Body of pancreas (tissue), 4 donors: ENCODE measurements around the gene PPP6R3. TPM values are rescaled to one million over a fixed set of nuclear protein-coding genes. Genes with fewer than 3 reads are reported as not detected.

ENCODE experiments used
- ATAC-seq: fragments of 150-250 bp; one replicate; pipeline ENCODE4 v1.9.1; 2016
- DNase-seq, 4 donors: peaks; one replicate each; pipeline ENCODE4 v3.0.0-alpha.2; 2019
- H3K27ac ChIP-seq, 4 donors: fragments of 200-600 bp; sonication (generic); 1 replicate in 3 of 4; 2 replicates in 1 of 4; pipeline versions ENCODE4 v1.5.1 to v1.6.1; 2016 to 2019; ENCODE audit warnings: mild to moderate bottlenecking in 1 of 4, mixed read lengths in 1 of 4, moderate library complexity in 1 of 4
- H3K27me3 ChIP-seq, 2 donors: fragments of 200-600 bp; sonication (generic); one replicate each; pipeline ENCODE4 v1.6.0; 2016; ENCODE audit warnings: mild to moderate bottlenecking in 1 of 2
- H3K36me3 ChIP-seq, 2 donors: fragments of 200-600 bp; sonication (generic); replicated peaks in 1 of 2; 2 replicates each; pipeline ENCODE4 v1.5.1; 2016; ENCODE audit warnings: low read depth in 2 of 2; ENCODE audit not compliant: insufficient read depth in 1 of 2
- H3K4me1 ChIP-seq: fragments of 200-600 bp; sonication (generic); one replicate; pipeline ENCODE4 v1.6.0; 2016
- H3K4me3 ChIP-seq, 2 donors: fragments of 200-600 bp; sonication (generic); 1 replicate in 1 of 2; 2 replicates in 1 of 2; pipeline ENCODE4 v1.5.1; 2016 to 2019
- H3K9me3 ChIP-seq, 3 donors: fragments of 200-600 bp; sonication (generic); 1 replicate in 2 of 3; 2 replicates in 1 of 3; pipeline ENCODE4 v1.5.1; 2016
- POLR2A ChIP-seq, 3 donors: fragments of 450-650 bp; IDR thresholded peaks; one replicate each; pipeline ENCODE4 v1.6.1; 2016; ENCODE audit warnings: antibody characterized with exemption in 3 of 3, mild to moderate bottlenecking in 2 of 3
- WGBS, 2 donors: methylation state at CpG; one replicate each; pipeline ENCODE4 v1.1.5; 2017; 5-methylcytosine and 5-hydroxymethylcytosine counted together
- intact Hi-C: fragments of 100-400 bp; cut with DNase I; formaldehyde crosslinking; loops from one replicate; pipeline ENCODE4 v1.15.1; 2023
- total RNA-seq, 2 donors: library from RNA; depleted of rRNA; stranded (reverse); fragments of >200 nt; gene quantifications; one replicate each; pipeline ENCODE4 v1.1.0, GENCODE V29; 2016
- TF ChIP-seq, protein P1 (sequence below), 7 experiments: fragments of 450-650 bp in 4 of 7; fragments of 200-600 bp in 3 of 7; sonication (generic) in 3 of 7; IDR thresholded peaks; one replicate each; pipeline ENCODE4 v1.5.1; 2016 to 2019; ENCODE audit warnings: antibody characterized with exemption in 7 of 7

PPP6R3 gene
- total RNA-seq, 2 donors from 2014 or later: 92.9 to 94.9 TPM

GRCh38 chr11:68423481-68423880 is 37.1 kb upstream of the PPP6R3 start:
- Histone ChIP-seq H3K27me3 (no peaks in the 10 kb centered on the region), H3K9me3 (no peaks in the 10 kb centered on the region), H3K4me3 (no peak overlapping the region), H3K36me3 (peaks cover 0 to 11% of the 10 kb centered on the region in 2 donors), H3K27ac (no peak overlapping the region), H3K4me1 (no peaks in the 10 kb centered on the region)
- 95% methylated on average over 18 to 21 of the region's 21 CpGs for WGBS, 2 donors
- DNase-seq (no peak), ATAC-seq (no peak)
- TF ChIP-seq POLR2A (IDR thresholded peaks at IDR 0.05): no peak
- TF ChIP-seq, protein P1, sequence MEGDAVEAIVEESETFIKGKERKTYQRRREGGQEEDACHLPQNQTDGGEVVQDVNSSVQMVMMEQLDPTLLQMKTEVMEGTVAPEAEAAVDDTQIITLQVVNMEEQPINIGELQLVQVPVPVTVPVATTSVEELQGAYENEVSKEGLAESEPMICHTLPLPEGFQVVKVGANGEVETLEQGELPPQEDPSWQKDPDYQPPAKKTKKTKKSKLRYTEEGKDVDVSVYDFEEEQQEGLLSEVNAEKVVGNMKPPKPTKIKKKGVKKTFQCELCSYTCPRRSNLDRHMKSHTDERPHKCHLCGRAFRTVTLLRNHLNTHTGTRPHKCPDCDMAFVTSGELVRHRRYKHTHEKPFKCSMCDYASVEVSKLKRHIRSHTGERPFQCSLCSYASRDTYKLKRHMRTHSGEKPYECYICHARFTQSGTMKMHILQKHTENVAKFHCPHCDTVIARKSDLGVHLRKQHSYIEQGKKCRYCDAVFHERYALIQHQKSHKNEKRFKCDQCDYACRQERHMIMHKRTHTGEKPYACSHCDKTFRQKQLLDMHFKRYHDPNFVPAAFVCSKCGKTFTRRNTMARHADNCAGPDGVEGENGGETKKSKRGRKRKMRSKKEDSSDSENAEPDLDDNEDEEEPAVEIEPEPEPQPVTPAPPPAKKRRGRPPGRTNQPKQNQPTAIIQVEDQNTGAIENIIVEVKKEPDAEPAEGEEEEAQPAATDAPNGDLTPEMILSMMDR (IDR thresholded peaks at IDR 0.05): no peak
- intact Hi-C loops: no loop called here

DNA sequence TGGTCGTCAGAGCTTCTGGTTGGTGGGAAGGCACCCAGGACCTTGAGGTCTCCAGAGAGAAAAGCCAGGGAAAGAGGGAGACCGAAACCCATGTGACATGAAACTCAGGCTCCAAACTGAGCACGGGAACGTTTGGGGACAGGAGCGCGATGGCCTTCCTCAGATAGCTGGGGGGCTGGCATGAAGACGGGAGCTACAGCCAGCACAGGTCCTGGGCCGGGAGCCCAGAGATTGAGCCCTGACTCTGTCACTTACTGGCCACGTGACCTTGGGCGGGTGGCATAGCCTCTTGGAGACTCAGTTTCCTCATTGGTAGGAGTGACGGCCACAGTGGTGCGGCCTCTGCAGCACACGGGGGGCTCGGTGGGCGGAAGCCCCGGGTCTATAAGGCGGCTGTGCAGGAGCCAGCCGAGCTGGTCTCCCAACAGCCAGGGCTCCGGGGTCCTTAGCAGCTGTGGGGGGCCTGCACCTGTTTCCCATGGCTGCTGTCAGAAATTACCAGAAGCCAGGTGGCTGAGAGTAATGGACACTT is 36.4 kb upstream of the PPP6R3 start:
- H3K27ac ChIP-seq: no peak overlapping the region
- peaks cover 0 to 2% (median 0%) of the 10 kb centered on the region in 3 donors for H3K9me3 ChIP-seq
- ATAC-seq (no peak), DNase-seq (no peak)
- no peaks in the 10 kb centered on the region for H3K4me1 ChIP-seq
- TF ChIP-seq, protein P1 (IDR thresholded peaks at IDR 0.05): no peak
- TF ChIP-seq POLR2A (IDR thresholded peaks at IDR 0.05): no peak
- peaks cover 0 to 11% of the 10 kb centered on the region in 2 donors for H3K36me3 ChIP-seq
- no peaks in the 10 kb centered on the region for H3K27me3 ChIP-seq
- H3K4me3 ChIP-seq: no peak overlapping the region
- WGBS, 2 donors: 92 to 96% methylated on average over 9 to 19 of the region's 19 CpGs
- intact Hi-C loops: no loop called here

- no peak overlapping the region for H3K27ac ChIP-seq
- no peaks in the 10 kb centered on the region for H3K27me3 ChIP-seq
- intact Hi-C loops: no loop called here
- no peaks in the 10 kb centered on the region for H3K4me1 ChIP-seq
- ATAC-seq (no peak), DNase-seq (no peak)
- TF ChIP-seq, protein P1 (IDR thresholded peaks at IDR 0.05): no peak
- TF ChIP-seq POLR2A (IDR thresholded peaks at IDR 0.05): no peak
- WGBS, 2 donors: 94% methylated on average over 40 of the region's 40 CpGs; no CpG with 5 or more reads in 1 of the 2 donors
- H3K36me3 ChIP-seq: peaks cover 0 to 13% of the 10 kb centered on the region in 2 donors
- no peak overlapping the region for H3K4me3 ChIP-seq
- peaks cover 0 to 10% (median 0%) of the 10 kb centered on the region in 3 donors for H3K9me3 ChIP-seq
These were observed 35.3 kb upstream of the PPP6R3 start for GRCh38 chr11:68424981-68425865.

DNA sequence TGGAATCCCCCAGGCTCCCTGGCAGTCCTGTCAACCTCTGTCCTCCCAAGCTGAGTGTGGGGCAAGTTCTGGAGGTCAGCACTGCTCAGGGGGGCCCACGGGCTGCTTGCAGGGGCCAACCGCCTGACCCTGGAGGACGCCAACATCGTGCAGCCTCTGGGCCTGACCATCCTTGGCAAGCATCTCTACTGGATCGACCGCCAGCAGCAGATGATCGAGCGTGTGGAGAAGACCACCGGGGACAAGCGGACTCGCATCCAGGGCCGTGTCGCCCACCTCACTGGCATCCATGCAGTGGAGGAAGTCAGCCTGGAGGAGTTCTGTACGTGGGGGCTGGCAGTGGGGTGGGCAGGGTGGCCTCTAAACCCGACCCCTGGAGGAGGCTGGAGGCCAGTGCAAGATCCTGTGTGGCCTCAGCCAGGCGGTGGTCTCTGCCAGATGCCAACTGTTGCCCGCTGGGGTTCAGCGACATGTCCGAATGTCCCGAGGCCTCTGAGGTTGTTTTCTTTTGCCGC is 34.6 kb upstream of the PPP6R3 start:
- no peaks in the 10 kb centered on the region for H3K4me1 ChIP-seq
- WGBS, 2 donors: 94 to 98% methylated on average over 6 to 21 of the region's 21 CpGs
- H3K4me3 ChIP-seq: no peak overlapping the region
- DNase-seq (no peak), ATAC-seq (no peak)
- no peaks in the 10 kb centered on the region for H3K27me3 ChIP-seq
- no peak overlapping the region for H3K27ac ChIP-seq
- H3K36me3 ChIP-seq: peaks cover 0 to 13% of the 10 kb centered on the region in 2 donors
- intact Hi-C loops: no loop called here
- H3K9me3 ChIP-seq: peaks cover 0 to 10% (median 0%) of the 10 kb centered on the region in 3 donors
- TF ChIP-seq, protein P1 (IDR thresholded peaks at IDR 0.05): no peak
- no peak for TF ChIP-seq POLR2A (IDR thresholded peaks at IDR 0.05)
